Endothelial cell of umbilical vein (primary cell): ENCODE measurements around the gene CACNA2D2. TPM values are rescaled to one million over a fixed set of nuclear protein-coding genes. Genes with fewer than 3 reads are reported as not detected.

Source experiments
- BruUV-seq: library from RNA; stranded (reverse); fragments of 400-500 nt; replicated peaks from 2 replicates; lab custom pipeline; 2021; lab: Mats Ljungman, UMichigan
- CTCF ChIA-PET: fragments of 300-600, 350-600 bp; sonication (Branson Sonifier 250); formaldehyde crosslinking; loops from one replicate; lab custom pipeline; 2021; ENCODE audit warnings: antibody characterized with exemption, inconsistent platforms; lab: Charles Lee
- POLR2A ChIA-PET: fragments of 300-600, 350-600 bp; sonication (Branson Sonifier 250); formaldehyde crosslinking; loops from one replicate; lab custom pipeline; 2021; ENCODE audit warnings: antibody characterized with exemption, inconsistent platforms; lab: Charles Lee
- DNase-seq: peaks from one replicate; pipeline ENCODE4 v3.0.0-alpha.2; 2011; ENCODE audit warnings: low read depth, low spot score
- FAIRE-seq: peaks from 2 replicates; lab custom pipeline; 2011; peaks lifted over from hg19 to GRCh38; lab: Jason Lieb, UNC
- H2AFZ ChIP-seq: 2 replicates; pipeline ENCODE4 v1.6.0; 2012; ENCODE audit warnings: low read depth, low read length, control low read depth, inconsistent platforms
- H3K27ac ChIP-seq: 2 replicates; pipeline ENCODE4 v1.5.1; 2011; ENCODE audit warnings: low read depth, mild to moderate bottlenecking, control low read depth, low read length, moderate library complexity; ENCODE audit not compliant: insufficient read depth
- H3K27me3 ChIP-seq, 2 experiments: 2 replicates each; pipeline versions ENCODE4 v1.6.0 to v1.6.1; 2011; ENCODE audit warnings: low read length in 2 of 2, mixed read lengths in 1 of 2; ENCODE audit not compliant: control insufficient read depth in 2 of 2, insufficient read depth in 2 of 2
- H3K36me3 ChIP-seq, 2 experiments: 2 replicates in 1 of 2; 3 replicates in 1 of 2; pipeline ENCODE4 v1.5.1; 2011; ENCODE audit warnings: low read length in 2 of 2, mild to moderate bottlenecking in 1 of 2, moderate library complexity in 1 of 2; ENCODE audit not compliant: control insufficient read depth in 2 of 2, insufficient read depth in 2 of 2; ENCODE audit errors: extremely low read depth in 1 of 2
- H3K4me1 ChIP-seq: 3 replicates; pipeline ENCODE4 v1.5.1; 2011; ENCODE audit warnings: mild to moderate bottlenecking, low read length; ENCODE audit not compliant: control insufficient read depth, insufficient read depth; ENCODE audit errors: extremely low read depth
- H3K4me2 ChIP-seq: 2 replicates; pipeline ENCODE4 v1.6.1; 2011; ENCODE audit warnings: low read length, control low read depth, mixed read lengths; ENCODE audit not compliant: insufficient read depth
- H3K4me3 ChIP-seq, 3 experiments: fragments of 200-600 bp in 1 of 3; sonication (generic), shearing (Covaris generic) in 1 of 3; replicated peaks in 1 of 3; 2 replicates each; pipeline ENCODE4 v1.5.1; 2011 to 2016; ENCODE audit warnings: control low read depth in 3 of 3, low read length in 3 of 3, mild to moderate bottlenecking in 2 of 3, inconsistent platforms in 1 of 3, low read depth in 1 of 3, moderate library complexity in 1 of 3; ENCODE audit not compliant: insufficient read depth in 1 of 3
- H3K79me2 ChIP-seq: 2 replicates; pipeline ENCODE4 v1.6.0; 2012; ENCODE audit warnings: low read length, inconsistent platforms; ENCODE audit not compliant: control insufficient read depth, insufficient read depth
- H3K9ac ChIP-seq: replicated peaks from 2 replicates; pipeline ENCODE3; 2011; ENCODE audit warnings: low read length, control low read depth; ENCODE audit not compliant: insufficient read depth; ENCODE audit errors: extremely low read depth
- H3K9me1 ChIP-seq: replicated peaks from 3 replicates; pipeline ENCODE4 v1.6.0; 2011; ENCODE audit warnings: mild to moderate bottlenecking, low read length; ENCODE audit not compliant: control insufficient read depth, insufficient read depth; ENCODE audit errors: extremely low read depth
- H3K9me3 ChIP-seq: replicated peaks from 2 replicates; pipeline ENCODE4 v1.5.1; 2012; ENCODE audit warnings: low read length, inconsistent platforms; ENCODE audit not compliant: control insufficient read depth, insufficient read depth
- H4K20me1 ChIP-seq: replicated peaks from 2 replicates; pipeline ENCODE3; 2011; ENCODE audit warnings: mild to moderate bottlenecking, low read length; ENCODE audit not compliant: control insufficient read depth, insufficient read depth; ENCODE audit errors: extremely low read depth
- EZH2 ChIP-seq: IDR thresholded peaks from 2 replicates; pipeline ENCODE4 v1.6.1; 2012; ENCODE audit warnings: borderline replicate concordance, low read depth, mild to moderate bottlenecking, moderate library complexity, low read length, inconsistent platforms; ENCODE audit not compliant: severe bottlenecking
- JUN ChIP-seq: IDR thresholded peaks from 2 replicates; pipeline ENCODE4 v1.6.1; 2011; ENCODE audit warnings: borderline replicate concordance, low read depth; ENCODE audit not compliant: insufficient read length, insufficient read depth
- dilution Hi-C: fragments of 300-500 bp; cut with MboI; formaldehyde crosslinking; loops from one replicate; pipeline ENCODE4 v1.15.0; 2019; ENCODE audit warnings: low sequenced_read_pairs; ENCODE audit not compliant: extremely low pct_ligation_motif_present
- intact Hi-C: fragments of 100-400 bp; cut with micrococcal nuclease; formaldehyde crosslinking; loops from one replicate; pipeline ENCODE4 v1.10.0; 2022
- polyA plus RNA-seq, 4 experiments: library from polyadenylated mRNA; depleted of rRNA in 3 of 4; stranded (reverse) in 3 of 4; unstranded in 1 of 4; fragments of >200 nt; gene quantifications; 2 replicates each; pipeline versions ENCODE4 v1.2.1 to v1.2.3, GENCODE V29; 2011 to 2012; ENCODE audit warnings: missing spikeins in 1 of 4
- total RNA-seq: library from RNA; stranded (reverse); gene quantifications from 2 replicates; pipeline ENCODE4 v1.2.3, GENCODE V29; 2021
- TF ChIP-seq, protein P1 (sequence below), 2 donors: IDR thresholded peaks; 1 replicate in 1 of 2; 2 replicates in 1 of 2; pipeline ENCODE4 v1.5.1; 2011; ENCODE audit warnings: low read length in 2 of 2, mild to moderate bottlenecking in 2 of 2, moderate library complexity in 2 of 2, control low read depth in 1 of 2, inconsistent platforms in 1 of 2, low read depth in 1 of 2; ENCODE audit not compliant: insufficient read depth in 1 of 2; ENCODE audit errors: extremely low read depth in 1 of 2

Gene CACNA2D2
- total and polyA plus RNA-seq, 2 donors (not counting 3 experiments of a cell fraction or from before 2014, with no cell fraction given): 0.15 TPM; not detected in 1

DNA sequence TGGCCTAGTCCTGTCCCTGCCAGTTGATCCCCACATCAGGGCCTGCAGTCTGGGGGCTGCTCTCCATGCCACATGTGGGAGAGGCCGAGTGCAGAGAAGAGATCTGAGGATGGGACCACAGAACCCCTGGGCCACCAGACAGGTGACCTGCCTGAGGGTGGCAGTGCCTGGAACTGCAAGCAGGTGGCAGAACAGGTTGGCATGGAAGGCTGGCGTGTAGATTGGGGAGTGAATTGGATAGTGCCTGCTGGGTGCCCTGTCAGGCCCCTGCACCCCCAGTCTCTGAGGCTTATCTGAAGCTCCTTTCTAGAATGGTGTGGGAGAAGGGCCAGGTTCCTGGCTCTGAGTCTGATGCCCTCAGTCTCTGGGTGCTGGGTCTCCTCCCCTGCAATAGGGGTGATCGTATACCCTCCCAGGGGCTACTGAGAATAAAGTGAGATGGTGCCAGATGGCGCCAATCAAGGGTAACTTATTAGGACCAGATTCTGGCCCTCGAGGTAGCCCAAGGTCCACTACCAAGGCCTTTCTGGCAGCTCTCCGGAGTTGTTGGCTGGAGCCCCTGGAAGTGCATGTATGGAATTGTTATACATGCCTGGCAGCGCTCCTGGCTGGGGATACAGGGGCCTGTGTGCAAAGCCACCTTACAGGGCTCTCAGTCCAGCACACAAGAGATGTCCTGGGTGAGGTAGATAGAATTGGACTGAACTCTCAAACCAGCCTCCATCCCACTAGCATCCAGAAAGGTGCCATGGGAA is 48.4 kb upstream of the CACNA2D2 start:
- dilution Hi-C loops: no loop called here
- BruUV-seq: no TSS peak
- no peak overlapping the region for H3K9ac ChIP-seq
- no peaks in the 10 kb centered on the region for H3K9me3 ChIP-seq
- H3K36me3 ChIP-seq: no peaks in the 10 kb centered on the region
- FAIRE-seq: no peak
- H2AFZ ChIP-seq: no peak overlapping the region
- POLR2A ChIA-PET: interaction anchor here (0.8 kb wide), 1 partner anchor 311 kb away, joined by 3 read pairs; no protein-coding TSS in a partner anchor
- H3K79me2 ChIP-seq: no peaks in the 10 kb centered on the region
- no peaks in the 10 kb centered on the region for H3K9me1 ChIP-seq
- H3K27ac ChIP-seq: no peak overlapping the region
- H3K4me3 ChIP-seq: no peak overlapping the region
- intact Hi-C loops: loop anchor here (2.0 kb wide), 1 partner anchor 33 kb away; no protein-coding TSS in a partner anchor
- H4K20me1 ChIP-seq: no peaks in the 10 kb centered on the region
- DNase-seq: no peak
- no peaks in the 10 kb centered on the region for H3K4me1 ChIP-seq
- TF ChIP-seq JUN (no peak), EZH2 (no peak)
- TF ChIP-seq, protein P1, sequence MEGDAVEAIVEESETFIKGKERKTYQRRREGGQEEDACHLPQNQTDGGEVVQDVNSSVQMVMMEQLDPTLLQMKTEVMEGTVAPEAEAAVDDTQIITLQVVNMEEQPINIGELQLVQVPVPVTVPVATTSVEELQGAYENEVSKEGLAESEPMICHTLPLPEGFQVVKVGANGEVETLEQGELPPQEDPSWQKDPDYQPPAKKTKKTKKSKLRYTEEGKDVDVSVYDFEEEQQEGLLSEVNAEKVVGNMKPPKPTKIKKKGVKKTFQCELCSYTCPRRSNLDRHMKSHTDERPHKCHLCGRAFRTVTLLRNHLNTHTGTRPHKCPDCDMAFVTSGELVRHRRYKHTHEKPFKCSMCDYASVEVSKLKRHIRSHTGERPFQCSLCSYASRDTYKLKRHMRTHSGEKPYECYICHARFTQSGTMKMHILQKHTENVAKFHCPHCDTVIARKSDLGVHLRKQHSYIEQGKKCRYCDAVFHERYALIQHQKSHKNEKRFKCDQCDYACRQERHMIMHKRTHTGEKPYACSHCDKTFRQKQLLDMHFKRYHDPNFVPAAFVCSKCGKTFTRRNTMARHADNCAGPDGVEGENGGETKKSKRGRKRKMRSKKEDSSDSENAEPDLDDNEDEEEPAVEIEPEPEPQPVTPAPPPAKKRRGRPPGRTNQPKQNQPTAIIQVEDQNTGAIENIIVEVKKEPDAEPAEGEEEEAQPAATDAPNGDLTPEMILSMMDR (IDR thresholded peaks at IDR 0.05; ENCODE audit: extremely low read depth in 1 of 2, insufficient read depth in 1 of 2, low read depth in 1 of 2, low read length in 2 of 2): no peak
- H3K27me3 ChIP-seq: no peaks in the 10 kb centered on the region
- no peak overlapping the region for H3K4me2 ChIP-seq
- CTCF ChIA-PET: interaction anchor here (1.4 to 4.7 kb wide), 3 partner anchors 9 to 115 kb away, joined by 3 to 36 read pairs (median 7); no protein-coding TSS in a partner anchor
